Jurkat, Clone E6-1 (cell line): Measurements from ENCODE around the gene EEA1.
"Not testable (repeated sequence)": the region's sequence is repeated elsewhere in the genome, so short reads cannot be mapped to it uniquely, and the experiment has no call there.

Experiments
- DNase-seq: peaks from one replicate; pipeline ENCODE4 v3.0.0-alpha.2; 2011; ENCODE audit warnings: low read depth, low spot score
- H3K4me3 ChIP-seq: 2 replicates; pipeline ENCODE4 v1.5.1; 2011; ENCODE audit warnings: mild to moderate bottlenecking, low read length, control low read depth, moderate library complexity

The EEA1 gene

DNA sequence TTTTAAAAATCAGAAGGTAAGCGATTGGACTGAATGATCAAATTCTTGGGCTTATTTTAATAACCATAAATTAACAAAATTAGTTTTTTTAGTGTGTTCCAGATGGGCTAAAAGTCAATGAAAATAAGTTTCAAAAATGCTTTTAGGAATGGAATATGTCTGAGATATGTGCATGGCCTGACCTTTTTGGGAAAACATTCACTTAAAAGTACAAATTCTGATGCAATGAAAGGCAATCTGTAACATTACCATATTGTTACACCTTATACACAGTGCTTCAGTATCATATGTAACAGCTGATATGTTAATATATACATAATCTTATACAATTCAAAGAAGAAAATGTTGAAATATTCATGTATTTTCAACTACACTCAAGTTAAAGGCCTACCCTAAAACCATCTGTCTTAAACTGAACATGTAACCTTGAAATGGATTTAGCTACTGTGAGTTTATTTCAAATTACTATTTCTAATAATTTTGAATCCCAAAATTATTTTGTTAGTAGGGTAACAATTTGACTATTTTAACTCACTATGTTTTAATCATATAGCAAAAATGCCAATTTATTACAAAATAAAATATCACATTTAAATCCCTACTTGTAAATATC lies 84.8 kb downstream of the EEA1 start:
- H3K4me3 ChIP-seq: no peak overlapping the region
- no peak for DNase-seq

DNA sequence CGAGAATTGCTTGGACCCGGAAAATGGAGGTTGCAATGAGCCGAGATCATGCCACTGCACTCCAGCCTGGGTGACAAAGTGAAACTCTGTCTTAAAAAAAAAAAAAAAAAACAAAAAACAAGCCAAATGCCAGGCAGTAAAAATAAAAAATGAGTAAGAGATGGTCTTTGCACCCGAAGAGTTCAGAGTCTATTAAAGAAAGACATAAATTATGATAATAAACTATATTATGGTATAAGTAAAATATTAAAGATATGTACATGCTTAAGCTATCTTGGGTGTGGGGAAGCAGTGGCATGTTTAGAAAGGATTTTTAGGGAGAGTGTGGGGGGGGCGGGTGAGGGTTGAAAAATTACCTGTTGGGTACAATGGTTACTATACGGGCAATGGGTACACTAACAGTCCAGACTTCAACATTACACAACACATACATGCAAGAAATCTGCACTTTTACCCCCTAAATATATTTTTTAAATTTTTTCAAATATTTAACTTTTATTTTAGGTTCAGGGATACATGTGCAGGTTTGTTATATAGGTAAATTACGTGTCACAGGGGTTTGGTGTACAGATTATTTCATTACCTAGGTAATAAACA lies 99.3 kb downstream of the EEA1 start:
- DNase-seq: no peak
- no peak overlapping the region for H3K4me3 ChIP-seq

GRCh38 chr12:92828565-92828964 lies 100.5 kb downstream of the EEA1 start:
- no peak for DNase-seq
- no peak overlapping the region for H3K4me3 ChIP-seq

GRCh38 chr12:92827836-92828431 lies 101.2 kb downstream of the EEA1 start:
- peak; percentile 59 for DNase-seq
- H3K4me3 ChIP-seq: no peak overlapping the region

- DNase-seq: no peak
- H3K4me3 ChIP-seq: no peak overlapping the region
These were observed 108.0 kb downstream of the EEA1 start for GRCh38 chr12:92821142-92821541.

DNA sequence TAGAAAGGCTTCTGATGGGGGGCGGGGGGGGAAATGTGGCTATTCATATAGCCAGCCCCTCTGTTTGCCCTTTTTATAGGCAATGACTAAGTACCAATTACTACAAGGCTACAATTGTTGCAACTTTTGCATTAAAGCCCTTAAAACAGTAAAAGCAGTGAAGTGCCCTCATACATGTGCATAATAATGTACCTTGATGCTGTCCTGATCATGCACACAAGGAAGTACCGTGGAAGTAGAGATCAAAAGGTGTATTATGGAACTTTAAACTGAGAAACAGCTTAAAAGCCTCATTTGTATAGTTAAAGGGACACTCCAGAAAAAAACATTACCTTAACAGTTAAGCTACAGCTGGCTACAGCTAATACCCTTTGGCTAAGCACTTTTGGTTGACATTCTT lies 114.5 kb downstream of the EEA1 start:
- H3K4me3 ChIP-seq: no peak overlapping the region
- no peak for DNase-seq

GRCh38 chr12:92810370-92810769 lies 118.7 kb downstream of the EEA1 start:
- DNase-seq: no peak
- H3K4me3 ChIP-seq: no peak overlapping the region

GRCh38 chr12:92803903-92804302 lies 125.2 kb downstream of the EEA1 start:
- DNase-seq: no peak
- H3K4me3 ChIP-seq: no peak overlapping the region

DNA sequence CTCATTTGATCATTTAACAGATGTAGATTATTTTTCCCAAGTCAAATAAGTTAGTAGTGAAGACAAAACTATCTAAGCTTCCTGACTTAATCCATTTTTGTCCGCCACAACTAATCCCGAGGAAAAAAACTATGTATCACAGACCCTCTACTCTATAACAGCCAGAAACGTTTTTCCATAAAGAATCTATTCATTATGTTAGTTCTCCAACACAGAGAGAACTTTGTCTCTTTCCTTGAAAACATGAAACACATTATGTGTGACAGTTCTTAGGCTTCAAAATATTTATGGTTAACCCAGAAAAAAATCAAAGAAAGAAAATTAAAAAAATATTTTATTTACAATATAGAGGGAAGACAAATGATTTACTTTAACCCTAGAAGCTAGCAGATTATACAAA lies 126.2 kb downstream of the EEA1 start:
- no peak for DNase-seq
- H3K4me3 ChIP-seq: no peak overlapping the region

DNA sequence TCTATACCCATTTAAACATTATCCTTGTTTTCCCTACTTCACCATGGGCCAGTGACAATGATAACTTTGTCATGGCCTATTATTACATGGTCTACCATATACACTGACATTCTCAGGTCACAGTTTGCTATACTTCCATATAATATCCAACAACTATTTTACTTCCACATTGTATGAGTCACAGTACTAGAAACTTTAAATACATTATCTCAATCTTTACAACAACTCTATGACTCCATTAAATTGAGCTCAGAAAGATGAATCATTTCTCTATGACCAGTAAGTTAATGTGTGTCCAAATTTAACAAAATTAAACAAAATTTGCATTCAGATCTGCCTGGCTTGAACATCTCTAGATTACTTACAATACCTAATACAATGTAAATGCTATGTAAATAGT lies 132.4 kb downstream of the EEA1 start:
- no peak for DNase-seq
- no peak overlapping the region for H3K4me3 ChIP-seq

DNA sequence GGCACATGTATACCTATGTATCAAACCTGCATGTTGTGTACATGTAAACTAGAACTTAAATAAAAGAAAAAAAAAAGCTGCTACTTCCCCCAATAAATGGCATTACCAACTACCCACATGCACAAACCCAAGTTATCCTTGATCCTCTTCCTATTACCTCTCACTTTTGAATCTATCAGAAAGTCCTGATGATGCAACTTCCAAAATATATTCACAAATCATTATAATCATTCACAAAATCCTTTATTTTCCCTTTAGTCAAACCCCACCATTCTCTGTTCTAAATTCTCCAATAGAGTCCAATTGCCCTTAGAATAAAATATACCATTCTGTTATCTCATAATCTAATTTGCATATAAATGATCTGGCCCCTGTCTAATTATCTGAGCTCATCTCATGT lies 134.3 kb downstream of the EEA1 start:
- no peak overlapping the region for H3K4me3 ChIP-seq
- no peak for DNase-seq

GRCh38 chr12:92794356-92794755 lies 134.7 kb downstream of the EEA1 start:
- H3K4me3 ChIP-seq, DNase-seq: not testable (repeated sequence)

DNA sequence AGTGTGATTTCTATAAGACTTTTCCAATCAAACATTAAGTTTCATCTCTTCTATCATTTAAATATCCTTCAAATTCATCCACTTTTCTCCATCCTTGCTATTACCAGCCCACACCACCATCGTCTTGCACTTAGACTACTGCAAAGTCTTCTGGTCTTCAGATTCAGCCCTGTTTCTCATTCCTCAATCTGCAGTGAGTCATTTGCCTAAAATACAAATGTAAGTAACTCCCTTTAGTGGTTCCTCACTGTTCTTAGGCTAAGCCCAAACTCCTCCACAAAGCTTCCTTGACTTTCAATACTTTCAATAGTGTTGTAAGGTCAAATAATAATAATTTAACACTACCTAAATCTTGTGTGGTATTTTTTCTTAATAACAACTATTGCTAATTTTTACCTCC lies 143.1 kb downstream of the EEA1 start:
- H3K4me3 ChIP-seq: no peak overlapping the region
- DNase-seq: no peak

DNA sequence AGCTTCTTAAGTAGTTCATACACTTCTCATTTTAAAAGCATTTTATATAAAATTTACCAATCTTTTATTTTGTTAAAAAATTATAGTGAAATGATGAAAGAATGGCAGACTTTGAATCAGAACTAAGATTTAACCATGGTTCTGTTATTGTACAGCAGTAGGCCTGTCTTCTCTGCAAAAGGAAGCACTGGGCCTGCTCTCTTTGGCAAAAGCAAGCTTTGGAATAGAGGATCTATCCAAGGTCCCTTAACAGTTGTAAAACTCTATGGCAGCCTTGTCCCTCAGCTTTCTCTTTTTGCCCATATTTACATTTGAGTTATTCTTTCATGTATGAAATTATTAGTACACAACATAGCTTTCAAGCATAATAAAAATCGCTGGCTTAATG lies 143.5 kb downstream of the EEA1 start:
- no peak for DNase-seq
- no peak overlapping the region for H3K4me3 ChIP-seq

DNA sequence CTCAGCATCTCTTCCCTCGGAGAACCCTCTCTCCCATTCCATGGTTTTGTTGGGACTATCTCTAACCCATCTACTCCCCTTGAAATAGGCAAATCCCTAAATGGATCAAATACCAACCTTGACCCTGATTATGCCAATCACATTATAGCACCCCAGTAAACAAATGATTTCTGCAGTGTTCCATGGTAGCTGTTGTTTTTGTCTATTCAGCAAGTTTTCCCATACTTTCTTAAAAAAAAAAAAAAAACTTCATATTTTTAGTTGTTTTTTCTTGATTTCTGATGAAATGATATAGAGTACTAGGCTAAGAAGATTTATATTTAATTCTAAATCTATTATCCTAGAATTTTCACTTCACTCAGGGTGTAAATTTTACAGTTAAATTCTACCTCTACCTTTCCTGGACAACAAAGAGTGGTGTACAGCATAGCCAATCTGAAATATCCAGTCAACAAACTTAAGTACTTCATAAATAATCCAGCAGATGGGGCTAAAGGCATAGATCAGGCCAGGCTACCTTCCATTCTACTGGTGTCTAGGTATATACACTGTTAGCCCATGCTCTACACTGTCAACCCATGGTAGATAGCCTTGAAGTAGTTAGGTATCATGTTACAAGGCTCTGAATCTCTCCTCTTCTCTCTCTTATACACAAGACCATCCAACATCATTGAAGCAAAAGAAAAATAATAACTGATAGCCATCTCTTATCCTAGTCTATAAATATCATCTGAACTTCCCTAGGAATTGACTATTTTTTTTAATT lies 144.1 kb downstream of the EEA1 start:
- DNase-seq: peak; percentile 72
- H3K4me3 ChIP-seq: no peak overlapping the region

- H3K4me3 ChIP-seq: no peak overlapping the region
- DNase-seq: no peak
These were observed 144.7 kb downstream of the EEA1 start for GRCh38 chr12:92784356-92784755.

DNA sequence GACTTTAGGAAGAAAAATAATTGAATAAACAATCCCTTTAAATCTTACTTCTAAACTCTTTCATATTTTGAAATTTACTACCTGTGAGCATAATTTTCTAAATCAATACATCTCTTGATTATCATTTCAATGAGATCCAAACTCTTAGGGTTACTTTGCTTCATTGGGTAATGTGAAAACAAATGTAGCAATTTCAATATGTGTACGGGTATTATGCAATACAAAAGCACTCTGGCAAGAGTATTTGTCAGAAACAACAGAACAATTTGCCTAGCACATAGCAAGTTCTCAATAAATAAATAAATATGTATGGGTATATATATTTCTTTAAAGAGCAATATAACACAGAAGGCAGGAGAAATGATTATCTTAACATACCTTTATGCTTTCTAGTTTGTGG lies 149.2 kb downstream of the EEA1 start:
- no peak for DNase-seq
- H3K4me3 ChIP-seq: no peak overlapping the region

- H3K4me3 ChIP-seq: no peak overlapping the region
- DNase-seq: no peak
These were observed 150.6 kb downstream of the EEA1 start for GRCh38 chr12:92778525-92778924.

- no peak overlapping the region for H3K4me3 ChIP-seq
- DNase-seq: no peak
These were observed 153.7 kb downstream of the EEA1 start for GRCh38 chr12:92775416-92775815.

- H3K4me3 ChIP-seq: no peak overlapping the region
- DNase-seq: no peak
These were observed 158.1 kb downstream of the EEA1 start for GRCh38 chr12:92771001-92771400.
